D721Med (cell line): Measurements from ENCODE around the gene ADAM10.

Experiments used
- DNase-seq: peaks from one replicate; pipeline ENCODE4 v3.0.0; 2011; ENCODE audit warnings: low spot score; ENCODE audit not compliant: insufficient read length
- FAIRE-seq: peaks from 2 replicates; lab custom pipeline; 2011; peaks lifted over from hg19 to GRCh38; lab: Jason Lieb, UNC
- TF ChIP-seq, protein P1 (sequence below): IDR thresholded peaks from 2 replicates; pipeline ENCODE4 v1.5.1; 2012; ENCODE audit warnings: mild to moderate bottlenecking, control low read depth; ENCODE audit not compliant: insufficient read depth; ENCODE audit errors: missing control alignments

The ADAM10 gene

GRCh38 chr15:58717357-58717756 is 32.1 kb downstream of the ADAM10 start:
- FAIRE-seq (no peak), DNase-seq (no peak)
- TF ChIP-seq, protein P1, sequence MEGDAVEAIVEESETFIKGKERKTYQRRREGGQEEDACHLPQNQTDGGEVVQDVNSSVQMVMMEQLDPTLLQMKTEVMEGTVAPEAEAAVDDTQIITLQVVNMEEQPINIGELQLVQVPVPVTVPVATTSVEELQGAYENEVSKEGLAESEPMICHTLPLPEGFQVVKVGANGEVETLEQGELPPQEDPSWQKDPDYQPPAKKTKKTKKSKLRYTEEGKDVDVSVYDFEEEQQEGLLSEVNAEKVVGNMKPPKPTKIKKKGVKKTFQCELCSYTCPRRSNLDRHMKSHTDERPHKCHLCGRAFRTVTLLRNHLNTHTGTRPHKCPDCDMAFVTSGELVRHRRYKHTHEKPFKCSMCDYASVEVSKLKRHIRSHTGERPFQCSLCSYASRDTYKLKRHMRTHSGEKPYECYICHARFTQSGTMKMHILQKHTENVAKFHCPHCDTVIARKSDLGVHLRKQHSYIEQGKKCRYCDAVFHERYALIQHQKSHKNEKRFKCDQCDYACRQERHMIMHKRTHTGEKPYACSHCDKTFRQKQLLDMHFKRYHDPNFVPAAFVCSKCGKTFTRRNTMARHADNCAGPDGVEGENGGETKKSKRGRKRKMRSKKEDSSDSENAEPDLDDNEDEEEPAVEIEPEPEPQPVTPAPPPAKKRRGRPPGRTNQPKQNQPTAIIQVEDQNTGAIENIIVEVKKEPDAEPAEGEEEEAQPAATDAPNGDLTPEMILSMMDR, result no peak

DNA sequence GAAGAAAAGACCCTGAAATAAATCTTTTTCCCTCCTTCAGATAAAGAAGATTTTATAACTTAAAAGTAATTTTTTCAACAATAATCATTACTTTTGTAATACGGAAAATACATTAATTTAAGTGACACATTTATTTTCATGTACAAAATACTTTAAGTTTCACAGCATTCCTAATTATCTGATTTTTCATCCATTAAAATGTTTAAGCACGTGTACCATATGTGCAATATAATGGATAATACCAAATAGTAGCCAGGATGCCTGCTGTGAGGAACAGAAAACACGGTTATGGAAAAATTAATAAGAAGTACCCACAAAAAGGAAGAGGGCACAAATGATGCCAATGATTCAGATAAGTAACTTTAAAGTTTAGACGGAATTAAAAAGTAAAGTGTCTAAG is 33.5 kb downstream of the ADAM10 start:
- no peak for DNase-seq
- FAIRE-seq, result no peak
- TF ChIP-seq, protein P1, result no peak

- no peak for DNase-seq
- TF ChIP-seq, protein P1, result no peak
- FAIRE-seq, result no peak
Observed at GRCh38 chr15:58715266-58715917, 34.1 kb downstream of the ADAM10 start.

- DNase-seq, result no peak
- FAIRE-seq, result no peak
- TF ChIP-seq, protein P1, result no peak
Observed at GRCh38 chr15:58710701-58711100, 38.8 kb downstream of the ADAM10 start.

- no peak for FAIRE-seq
- no peak for DNase-seq
- TF ChIP-seq, protein P1, result no peak
Observed at GRCh38 chr15:58707397-58707796, 42.1 kb downstream of the ADAM10 start.

- no peak for FAIRE-seq
- no peak for DNase-seq
- TF ChIP-seq, protein P1, result no peak
Observed at GRCh38 chr15:58705105-58705504, 44.4 kb downstream of the ADAM10 start.

GRCh38 chr15:58704155-58704865 is 45.2 kb downstream of the ADAM10 start:
- FAIRE-seq (no peak), DNase-seq (no peak)
- TF ChIP-seq, protein P1, result no peak
